ENCODE data around the gene TMC8.

- TF ChIP-seq, protein P1, sequence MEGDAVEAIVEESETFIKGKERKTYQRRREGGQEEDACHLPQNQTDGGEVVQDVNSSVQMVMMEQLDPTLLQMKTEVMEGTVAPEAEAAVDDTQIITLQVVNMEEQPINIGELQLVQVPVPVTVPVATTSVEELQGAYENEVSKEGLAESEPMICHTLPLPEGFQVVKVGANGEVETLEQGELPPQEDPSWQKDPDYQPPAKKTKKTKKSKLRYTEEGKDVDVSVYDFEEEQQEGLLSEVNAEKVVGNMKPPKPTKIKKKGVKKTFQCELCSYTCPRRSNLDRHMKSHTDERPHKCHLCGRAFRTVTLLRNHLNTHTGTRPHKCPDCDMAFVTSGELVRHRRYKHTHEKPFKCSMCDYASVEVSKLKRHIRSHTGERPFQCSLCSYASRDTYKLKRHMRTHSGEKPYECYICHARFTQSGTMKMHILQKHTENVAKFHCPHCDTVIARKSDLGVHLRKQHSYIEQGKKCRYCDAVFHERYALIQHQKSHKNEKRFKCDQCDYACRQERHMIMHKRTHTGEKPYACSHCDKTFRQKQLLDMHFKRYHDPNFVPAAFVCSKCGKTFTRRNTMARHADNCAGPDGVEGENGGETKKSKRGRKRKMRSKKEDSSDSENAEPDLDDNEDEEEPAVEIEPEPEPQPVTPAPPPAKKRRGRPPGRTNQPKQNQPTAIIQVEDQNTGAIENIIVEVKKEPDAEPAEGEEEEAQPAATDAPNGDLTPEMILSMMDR (IDR thresholded peaks at IDR 0.05): no peak
- no peak for TF ChIP-seq POLR2A (IDR thresholded peaks at IDR 0.05)
These were observed 4.3 kb upstream of the TMC8 start for GRCh38 chr17:78125976-78126894.

All from adrenal gland (tissue), 5 donors.